WTC11 (cell line): ENCODE results near the gene PPP4R2. TPM values are rescaled to one million over a fixed set of nuclear protein-coding genes. Genes with fewer than 3 reads are reported as not detected.

Experiments
- ATAC-seq: fragments of 200-7000 bp; cut with Tn5 transposase; 2 replicates; pipeline ENCODE4 v1.10.0; 2021; ENCODE audit warnings: mild to moderate bottlenecking, moderate library complexity
- CTCF ChIA-PET: fragments of 300-600 bp; sonication (Branson Sonifier 250); formaldehyde crosslinking; loops from one replicate; lab custom pipeline; 2021; ENCODE audit warnings: antibody characterized with exemption; lab: Charles Lee
- POLR2A ChIA-PET: fragments of 350-600 bp; sonication (Branson Sonifier 250); formaldehyde crosslinking; loops from one replicate; lab custom pipeline; 2021; ENCODE audit warnings: antibody characterized with exemption; lab: Charles Lee
- DNase-seq: peaks from one replicate; pipeline ENCODE4 v3.0.0; 2021; ENCODE audit warnings: low spot score
- H3K27ac Mint-ChIP-seq: 2 replicates; pipeline ENCODE4 v1.8.0; 2021; ENCODE audit warnings: mixed read lengths
- H3K27me3 Mint-ChIP-seq: 2 replicates; pipeline ENCODE4 v1.8.0; 2021; ENCODE audit warnings: low read depth, mild to moderate bottlenecking, moderate library complexity, mixed read lengths
- H3K36me3 Mint-ChIP-seq: 2 replicates; pipeline ENCODE4 v1.8.0; 2021; ENCODE audit warnings: mixed read lengths
- H3K4me1 Mint-ChIP-seq: 2 replicates; pipeline ENCODE4 v1.8.0; 2022; ENCODE audit warnings: mixed read lengths
- H3K4me3 Mint-ChIP-seq: 2 replicates; pipeline ENCODE4 v1.8.0; 2021; ENCODE audit warnings: mild to moderate bottlenecking, moderate library complexity, mixed read lengths
- H3K9me3 Mint-ChIP-seq: 2 replicates; pipeline ENCODE4 v1.8.0; 2021; ENCODE audit warnings: mixed read lengths
- E2F1 ChIP-seq: sonication (generic); formaldehyde crosslinking; IDR thresholded peaks from 2 replicates; pipeline ENCODE4 v1.8.0; 2022; ENCODE audit warnings: mild to moderate bottlenecking, missing genetic modification reagents
- EMX1 ChIP-seq: fragments of 250-450 bp; sonication (Bioruptor Pico); IDR thresholded peaks from 2 replicates; pipeline ENCODE4 v1.8.0; 2021; ENCODE audit warnings: mild to moderate bottlenecking
- ERG ChIP-seq: fragments of 250-450 bp; sonication (Bioruptor Pico); IDR thresholded peaks from 2 replicates; pipeline ENCODE4 v1.8.0; 2021; ENCODE audit warnings: mild to moderate bottlenecking
- FOXK1 ChIP-seq: sonication (generic); formaldehyde crosslinking; IDR thresholded peaks from 2 replicates; pipeline ENCODE4 v1.8.0; 2022; ENCODE audit warnings: mild to moderate bottlenecking, moderate library complexity, missing genetic modification reagents
- GABPB1 ChIP-seq: sonication (generic); formaldehyde crosslinking; IDR thresholded peaks from 2 replicates; pipeline ENCODE4 v1.8.1; 2023; ENCODE audit warnings: mild to moderate bottlenecking, missing genetic modification reagents
- MAX ChIP-seq: sonication (generic); formaldehyde crosslinking; IDR thresholded peaks from 2 replicates; pipeline ENCODE4 v1.8.0; 2022; ENCODE audit warnings: mild to moderate bottlenecking, missing genetic modification reagents
- MLX ChIP-seq: sonication (generic); formaldehyde crosslinking; IDR thresholded peaks from 2 replicates; pipeline ENCODE4 v1.8.1; 2023; ENCODE audit warnings: mild to moderate bottlenecking, missing genetic modification reagents, moderate library complexity
- NFE2L1 ChIP-seq: sonication (generic); formaldehyde crosslinking; IDR thresholded peaks from 2 replicates; pipeline ENCODE4 v1.8.1; 2023; ENCODE audit warnings: missing genetic modification reagents
- SMAD3 ChIP-seq: sonication (generic); formaldehyde crosslinking; IDR thresholded peaks from 2 replicates; pipeline ENCODE4 v1.8.0; 2022; ENCODE audit warnings: missing genetic modification reagents, mild to moderate bottlenecking, borderline replicate concordance
- ZNF138 ChIP-seq: sonication (generic); formaldehyde crosslinking; conservative IDR thresholded peaks from 2 replicates; pipeline ENCODE4 v1.8.1; 2022; ENCODE audit warnings: mild to moderate bottlenecking, moderate library complexity, missing genetic modification reagents
- ZNF317 ChIP-seq: sonication (generic); formaldehyde crosslinking; IDR thresholded peaks from 2 replicates; pipeline ENCODE4 v1.8.1; 2023; ENCODE audit warnings: low read depth, mild to moderate bottlenecking, moderate library complexity, missing genetic modification reagents, borderline replicate concordance
- total RNA-seq: library from RNA; stranded (reverse); gene quantifications from 3 replicates; pipeline ENCODE4 v1.2.3, GENCODE V29; 2021
- TF ChIP-seq, protein P1 (sequence below): sonication (generic); formaldehyde crosslinking; conservative IDR thresholded peaks from 2 replicates; pipeline ENCODE4 v1.8.1; 2023; ENCODE audit warnings: mild to moderate bottlenecking, low read depth, missing genetic modification reagents, moderate library complexity

The PPP4R2 gene
- total RNA-seq, 1 experiment from 2014 or later: 78.1 TPM

GRCh38 chr3:72953325-72953956 lies 43.2 kb upstream of the PPP4R2 start:
- H3K27ac Mint-ChIP-seq: no peak overlapping the region
- peaks cover 27% of the 10 kb centered on the region for H3K4me1 Mint-ChIP-seq
- H3K9me3 Mint-ChIP-seq: no peaks in the 10 kb centered on the region
- no peak for ATAC-seq
- DNase-seq: no peak
- CTCF ChIA-PET: interaction anchor here (0.5 to 0.6 kb wide), 2 partner anchors 92 to 128 kb away, joined by 3 to 4 read pairs; no protein-coding TSS in a partner anchor
- POLR2A ChIA-PET: no interaction called here
- no peaks in the 10 kb centered on the region for H3K27me3 Mint-ChIP-seq
- no peak for TF ChIP-seq ZNF138 (CRISPR knock-in tag)
- TF ChIP-seq GABPB1 (CRISPR knock-in tag): peak; percentile 92
- no peak for TF ChIP-seq EMX1 (CRISPR knock-in tag)
- TF ChIP-seq, protein P1, sequence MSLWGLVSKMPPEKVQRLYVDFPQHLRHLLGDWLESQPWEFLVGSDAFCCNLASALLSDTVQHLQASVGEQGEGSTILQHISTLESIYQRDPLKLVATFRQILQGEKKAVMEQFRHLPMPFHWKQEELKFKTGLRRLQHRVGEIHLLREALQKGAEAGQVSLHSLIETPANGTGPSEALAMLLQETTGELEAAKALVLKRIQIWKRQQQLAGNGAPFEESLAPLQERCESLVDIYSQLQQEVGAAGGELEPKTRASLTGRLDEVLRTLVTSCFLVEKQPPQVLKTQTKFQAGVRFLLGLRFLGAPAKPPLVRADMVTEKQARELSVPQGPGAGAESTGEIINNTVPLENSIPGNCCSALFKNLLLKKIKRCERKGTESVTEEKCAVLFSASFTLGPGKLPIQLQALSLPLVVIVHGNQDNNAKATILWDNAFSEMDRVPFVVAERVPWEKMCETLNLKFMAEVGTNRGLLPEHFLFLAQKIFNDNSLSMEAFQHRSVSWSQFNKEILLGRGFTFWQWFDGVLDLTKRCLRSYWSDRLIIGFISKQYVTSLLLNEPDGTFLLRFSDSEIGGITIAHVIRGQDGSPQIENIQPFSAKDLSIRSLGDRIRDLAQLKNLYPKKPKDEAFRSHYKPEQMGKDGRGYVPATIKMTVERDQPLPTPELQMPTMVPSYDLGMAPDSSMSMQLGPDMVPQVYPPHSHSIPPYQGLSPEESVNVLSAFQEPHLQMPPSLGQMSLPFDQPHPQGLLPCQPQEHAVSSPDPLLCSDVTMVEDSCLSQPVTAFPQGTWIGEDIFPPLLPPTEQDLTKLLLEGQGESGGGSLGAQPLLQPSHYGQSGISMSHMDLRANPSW (CRISPR knock-in tag): no peak
- TF ChIP-seq, all 79 proteins: peak for 1
- Mint-ChIP-seq H3K36me3 (no peaks in the 10 kb centered on the region), H3K4me3 (no peak overlapping the region)

DNA sequence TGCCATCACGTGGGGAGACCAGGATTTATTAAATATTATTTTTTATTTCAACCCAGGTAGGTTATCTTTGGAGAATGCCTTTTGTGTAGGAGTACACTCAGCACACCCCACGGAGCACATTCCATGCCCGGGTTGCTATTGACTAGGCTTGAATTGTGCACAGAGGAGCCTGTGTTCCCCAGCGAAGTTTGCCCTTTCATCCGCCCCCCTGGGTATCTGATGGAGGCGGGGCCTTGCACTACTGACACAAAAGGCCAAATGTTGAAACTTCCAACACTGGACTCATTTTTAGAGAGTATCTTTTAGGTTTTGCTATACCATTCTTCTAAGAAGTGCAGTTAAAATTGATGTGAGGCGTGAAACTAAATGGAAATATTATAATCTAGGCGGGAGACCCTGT lies 39.3 kb upstream of the PPP4R2 start:
- ChIA-PET POLR2A (no interaction called here), CTCF (no interaction called here)
- Mint-ChIP-seq H3K4me3 (no peak overlapping the region), H3K36me3 (no peaks in the 10 kb centered on the region), H3K4me1 (peaks cover 19% of the 10 kb centered on the region), H3K27me3 (no peaks in the 10 kb centered on the region), H3K9me3 (no peaks in the 10 kb centered on the region), H3K27ac (no peak overlapping the region)
- ATAC-seq (no peak), DNase-seq (no peak)
- TF ChIP-seq NFE2L1 (CRISPR knock-in tag) (no peak), E2F1 (CRISPR knock-in tag) (no peak), FOXK1 (CRISPR knock-in tag) (no peak), MLX (CRISPR knock-in tag) (no peak), GABPB1 (CRISPR knock-in tag) (0 out of 2 replicates have a peak, but pooled peaks have one; percentile 50)

GRCh38 chr3:72959336-72959735 lies 37.3 kb upstream of the PPP4R2 start:
- peaks cover 19% of the 10 kb centered on the region for H3K4me1 Mint-ChIP-seq
- H3K36me3 Mint-ChIP-seq: no peaks in the 10 kb centered on the region
- H3K4me3 Mint-ChIP-seq: no peak overlapping the region
- POLR2A ChIA-PET: interaction anchor here (0.6 kb wide), 1 partner anchor 1682 kb away, joined by 3 read pairs; no protein-coding TSS in a partner anchor
- CTCF ChIA-PET: interaction anchor here (0.7 kb wide), 1 partner anchor 66 kb away, joined by 3 read pairs; no protein-coding TSS in a partner anchor
- H3K27ac Mint-ChIP-seq: no peak overlapping the region
- ATAC-seq (no peak), DNase-seq (no peak)
- no peaks in the 10 kb centered on the region for H3K9me3 Mint-ChIP-seq
- no peaks in the 10 kb centered on the region for H3K27me3 Mint-ChIP-seq
- TF ChIP-seq MAX (CRISPR knock-in tag): no peak
- no peak for TF ChIP-seq SMAD3 (CRISPR knock-in tag)
- TF ChIP-seq ERG (CRISPR knock-in tag): no peak
- TF ChIP-seq ZNF317 (CRISPR knock-in tag): no peak
